ENCODE results near the gene RPL13A. TPM values are rescaled to one million over a fixed set of nuclear protein-coding genes. Genes with fewer than 3 reads are reported as not detected.

Gene RPL13A
- total and polyA plus RNA-seq, 12 donors = 1,171 to 2,740 (median 1,355) TPM

- no peak for TF ChIP-seq CTCF (IDR thresholded peaks at IDR 0.05)
- no peaks in the 10 kb centered on the region for H3K27me3 ChIP-seq
- intact Hi-C loops (cut with DNase I) = no loop called here
- no peak for ATAC-seq
- peak overlapping the region in 7 of 10 donors; percentile 85 to 95 (median 90) for H3K27ac ChIP-seq
- DNase-seq = no peak
- 62 to 64% methylated on average over 15 of the region's 15 CpGs for WGBS, 2 donors
- H3K9me3 ChIP-seq = no peaks in the 10 kb centered on the region
- peak overlapping the region in 8 of 10 donors; percentile 74 to 97 (median 91) for H3K4me3 ChIP-seq
- peaks cover 12 to 64% (median 40%) of the 10 kb centered on the region in 9 donors for H3K36me3 ChIP-seq
- H3K4me1 ChIP-seq = peaks cover 15 to 37% (median 29%) of the 10 kb centered on the region in 9 donors
Observed at GRCh38 chr19:49489601-49490167, 2.3 kb downstream of the RPL13A start.

GRCh38 chr19:49490287-49491029 lies 3.0 kb downstream of the RPL13A start:
- Histone ChIP-seq H3K4me1 (peaks cover 15 to 41% (median 34%) of the 10 kb centered on the region in 9 donors), H3K4me3 (peak overlapping the region in 1 of 10 donors; percentile 97), H3K9me3 (no peaks in the 10 kb centered on the region), H3K27ac (peak overlapping the region in 5 of 10 donors; percentile 85 to 93 (median 90)), H3K36me3 (peaks cover 12 to 59% (median 40%) of the 10 kb centered on the region in 9 donors), H3K27me3 (no peaks in the 10 kb centered on the region)
- 84 to 86% methylated on average over 27 of the region's 27 CpGs for WGBS, 2 donors
- ATAC-seq (no peak), DNase-seq (no peak)
- TF ChIP-seq CTCF (IDR thresholded peaks at IDR 0.05) = no peak
- intact Hi-C loops (cut with DNase I) = no loop called here

- DNase-seq (no peak), ATAC-seq (no peak)
- Histone ChIP-seq H3K27ac (peak overlapping the region in 1 of 10 donors; percentile 90), H3K9me3 (no peaks in the 10 kb centered on the region), H3K4me3 (no peak overlapping the region), H3K27me3 (no peaks in the 10 kb centered on the region), H3K36me3 (peaks cover 12 to 52% (median 40%) of the 10 kb centered on the region in 9 donors), H3K4me1 (peaks cover 15 to 44% (median 37%) of the 10 kb centered on the region in 9 donors)
- no peak for TF ChIP-seq CTCF (IDR thresholded peaks at IDR 0.05)
- 67 to 69% methylated on average over 16 to 17 of the region's 17 CpGs for WGBS, 2 donors
- intact Hi-C loops (cut with DNase I) = no loop called here
Observed at GRCh38 chr19:49491030-49491803, 3.8 kb downstream of the RPL13A start.
